Left ventricle myocardium inferior (tissue), 1 donor: ENCODE measurements around the gene PHLDB2. TPM values are rescaled to one million over a fixed set of nuclear protein-coding genes. Genes with fewer than 3 reads are reported as not detected.

ENCODE experiments used
- DNase-seq: peaks from one replicate; pipeline ENCODE4 v3.0.0-alpha.2; 2020
- H3K27ac ChIP-seq: fragments of 200-600 bp; replicated peaks from 2 replicates; pipeline ENCODE4 v1.8.0; 2021
- H3K27me3 ChIP-seq: fragments of 200-600 bp; 2 replicates; pipeline ENCODE4 v1.8.0; 2021; ENCODE audit warnings: low read depth
- H3K36me3 ChIP-seq: fragments of 200-600 bp; 2 replicates; pipeline ENCODE4 v1.8.0; 2021
- H3K4me1 ChIP-seq: fragments of 200-600 bp; 2 replicates; pipeline ENCODE4 v1.8.0; 2021
- H3K4me3 ChIP-seq: fragments of 200-600 bp; 2 replicates; pipeline ENCODE4 v1.8.0; 2021; ENCODE audit warnings: mild to moderate bottlenecking, moderate library complexity
- H3K9me3 ChIP-seq: fragments of 200-600 bp; replicated peaks from 2 replicates; pipeline ENCODE4 v1.8.0; 2021
- intact Hi-C: fragments of 100-400 bp; cut with micrococcal nuclease; formaldehyde crosslinking; loops from one replicate; pipeline ENCODE4 v1.11.0; 2022
- total RNA-seq: library from RNA; stranded (reverse); fragmentation: NEBNext Ultra II Directional; extraction: Animal tissue kit (Norgen Biotek cat#: 25700); gene quantifications from one replicate; pipeline ENCODE4 v1.2.1, GENCODE V29; 2021
- TF ChIP-seq, protein P1 (sequence below): fragments of 200-600 bp; IDR thresholded peaks from 2 replicates; pipeline ENCODE4 v1.8.0; 2021; ENCODE audit warnings: antibody characterized with exemption, mild to moderate bottlenecking, borderline replicate concordance
- donor health status: DM: no; HTN: yes; CAD: no; lungs with severe emphysema.

PHLDB2 gene
- total RNA-seq, 1 donor from 2014 or later: 89.3 TPM

DNA sequence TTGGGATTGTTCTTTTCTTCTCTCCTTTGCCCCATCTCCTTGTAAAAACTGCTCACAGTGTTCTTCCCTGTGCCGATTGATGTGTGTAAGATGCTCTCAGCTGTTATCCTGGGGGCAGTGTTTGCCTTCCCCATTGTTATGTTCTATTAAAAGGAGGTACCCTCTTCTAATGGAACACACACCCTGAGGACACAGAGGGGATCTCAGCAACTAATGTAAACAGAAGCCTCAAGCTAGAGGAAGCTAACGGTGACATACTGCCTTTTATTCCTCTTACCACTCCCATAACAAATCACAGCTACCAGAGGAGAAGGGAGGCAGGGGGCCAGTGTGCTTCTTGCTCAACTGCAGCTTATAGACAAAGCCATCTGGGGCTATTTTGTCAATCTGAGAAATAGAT lies 141.9 kb downstream of the PHLDB2 start:
- Histone ChIP-seq H3K27me3 (peaks cover 19% of the 10 kb centered on the region), H3K36me3 (no peaks in the 10 kb centered on the region), H3K4me1 (peaks cover 16% of the 10 kb centered on the region), H3K9me3 (no peaks in the 10 kb centered on the region), H3K27ac (no peak overlapping the region), H3K4me3 (no peak overlapping the region)
- no peak for DNase-seq
- TF ChIP-seq, protein P1, sequence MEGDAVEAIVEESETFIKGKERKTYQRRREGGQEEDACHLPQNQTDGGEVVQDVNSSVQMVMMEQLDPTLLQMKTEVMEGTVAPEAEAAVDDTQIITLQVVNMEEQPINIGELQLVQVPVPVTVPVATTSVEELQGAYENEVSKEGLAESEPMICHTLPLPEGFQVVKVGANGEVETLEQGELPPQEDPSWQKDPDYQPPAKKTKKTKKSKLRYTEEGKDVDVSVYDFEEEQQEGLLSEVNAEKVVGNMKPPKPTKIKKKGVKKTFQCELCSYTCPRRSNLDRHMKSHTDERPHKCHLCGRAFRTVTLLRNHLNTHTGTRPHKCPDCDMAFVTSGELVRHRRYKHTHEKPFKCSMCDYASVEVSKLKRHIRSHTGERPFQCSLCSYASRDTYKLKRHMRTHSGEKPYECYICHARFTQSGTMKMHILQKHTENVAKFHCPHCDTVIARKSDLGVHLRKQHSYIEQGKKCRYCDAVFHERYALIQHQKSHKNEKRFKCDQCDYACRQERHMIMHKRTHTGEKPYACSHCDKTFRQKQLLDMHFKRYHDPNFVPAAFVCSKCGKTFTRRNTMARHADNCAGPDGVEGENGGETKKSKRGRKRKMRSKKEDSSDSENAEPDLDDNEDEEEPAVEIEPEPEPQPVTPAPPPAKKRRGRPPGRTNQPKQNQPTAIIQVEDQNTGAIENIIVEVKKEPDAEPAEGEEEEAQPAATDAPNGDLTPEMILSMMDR: no peak
- intact Hi-C loops: no loop called here

DNA sequence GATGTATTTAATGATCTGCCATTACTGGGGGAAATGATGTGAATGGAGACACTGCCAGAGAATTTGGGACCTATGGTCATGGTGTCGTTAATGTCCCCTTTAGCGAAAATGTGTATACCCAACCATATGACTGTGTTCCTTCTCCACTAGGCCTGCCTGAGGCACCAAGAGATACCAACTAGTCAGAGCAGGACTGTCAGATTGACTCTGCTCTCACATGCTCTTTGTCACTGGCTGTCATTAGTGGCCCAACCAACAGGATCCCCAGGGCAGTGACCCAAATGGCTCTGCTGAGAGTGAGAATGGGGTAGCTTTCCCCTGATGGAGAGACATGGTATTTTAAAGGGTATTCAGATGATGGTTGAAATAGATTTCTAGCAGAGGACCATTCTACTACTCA lies 142.5 kb downstream of the PHLDB2 start:
- intact Hi-C loops: no loop called here
- TF ChIP-seq, protein P1: no peak
- Histone ChIP-seq H3K4me3 (no peak overlapping the region), H3K36me3 (no peaks in the 10 kb centered on the region), H3K27ac (no peak overlapping the region), H3K9me3 (no peaks in the 10 kb centered on the region), H3K4me1 (peaks cover 16% of the 10 kb centered on the region), H3K27me3 (peaks cover 19% of the 10 kb centered on the region)
- no peak for DNase-seq

DNA sequence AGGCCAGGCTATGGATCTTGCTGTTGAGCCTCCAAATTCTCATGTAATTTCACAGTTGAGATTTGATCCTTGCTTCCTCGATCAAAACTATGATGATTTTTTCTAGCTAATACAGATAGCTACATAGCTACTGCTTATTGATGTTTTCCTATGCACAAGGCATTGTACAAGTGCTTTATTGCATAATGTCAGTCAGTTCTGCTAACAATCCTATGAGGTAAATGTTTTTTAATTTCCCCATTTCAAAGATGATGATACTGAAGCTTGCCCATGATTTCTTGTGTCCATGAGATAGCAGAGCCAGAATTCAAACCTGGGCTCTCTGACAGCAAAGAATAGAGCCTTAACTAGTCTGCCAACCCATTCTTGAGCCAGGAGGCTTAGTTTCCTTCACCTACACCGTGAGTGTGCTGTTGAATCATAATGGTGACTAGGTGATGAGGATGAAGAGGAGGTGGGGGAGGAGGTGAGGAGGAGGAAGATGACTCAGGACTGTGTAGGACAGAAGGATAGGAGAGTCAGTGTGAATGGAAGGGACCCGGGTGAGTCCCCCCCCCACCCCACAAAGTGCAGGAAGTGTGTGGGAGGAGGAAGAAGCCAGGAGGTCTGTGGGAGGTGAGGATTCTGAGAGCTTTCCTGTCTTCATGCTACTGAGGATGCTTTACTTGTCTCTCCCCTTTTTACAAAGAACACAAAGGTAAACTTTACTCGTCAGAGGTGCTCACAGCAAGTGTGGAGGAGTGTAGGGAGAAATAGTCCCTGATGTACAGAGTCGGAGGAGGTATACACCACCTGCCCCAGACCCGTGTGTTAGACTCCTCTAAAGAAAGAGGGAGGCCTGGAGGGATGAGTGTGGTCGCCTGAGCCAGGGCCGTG lies 143.3 kb downstream of the PHLDB2 start:
- Histone ChIP-seq H3K4me1 (peaks cover 20% of the 10 kb centered on the region), H3K27ac (no peak overlapping the region), H3K36me3 (no peaks in the 10 kb centered on the region), H3K4me3 (no peak overlapping the region), H3K27me3 (peaks cover 19% of the 10 kb centered on the region), H3K9me3 (no peaks in the 10 kb centered on the region)
- TF ChIP-seq, protein P1: no peak
- no peak for DNase-seq
- intact Hi-C loops: no loop called here

DNA sequence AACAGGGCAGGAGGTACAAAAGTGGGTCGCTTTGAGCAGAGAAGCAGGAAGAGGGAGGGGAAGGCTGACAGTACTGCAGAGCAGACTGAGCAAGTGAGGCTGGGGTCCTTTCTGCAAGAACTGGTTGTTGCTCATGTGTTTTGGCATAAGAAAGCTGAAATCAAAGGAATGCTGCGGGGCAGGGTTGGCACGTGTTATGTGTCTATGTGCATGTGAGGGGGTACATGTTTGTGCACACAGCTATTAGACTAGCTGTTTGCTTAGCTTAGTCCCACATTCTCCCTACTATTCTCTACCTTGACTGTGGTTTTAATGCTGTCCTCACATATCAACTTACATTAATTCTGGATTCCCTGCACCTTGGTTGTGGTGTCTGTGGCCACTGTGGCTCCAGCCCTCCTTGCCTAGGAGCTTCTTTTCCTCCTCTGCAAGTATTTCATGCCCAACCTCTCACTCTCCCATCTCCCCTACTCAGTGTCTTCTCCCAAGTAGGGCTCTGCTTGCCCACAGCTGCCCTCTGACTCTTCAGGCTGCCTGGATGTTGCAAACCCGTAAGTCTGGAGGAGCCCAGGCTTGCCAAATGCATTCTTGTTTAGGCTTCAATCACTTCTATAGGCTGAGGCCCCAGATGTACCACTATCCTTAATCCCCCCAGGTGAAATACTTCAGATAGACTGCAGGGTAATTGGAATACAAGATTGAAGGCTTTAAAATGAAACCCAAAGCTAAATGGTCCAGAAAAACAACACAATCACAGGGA lies 144.4 kb downstream of the PHLDB2 start:
- Histone ChIP-seq H3K9me3 (no peaks in the 10 kb centered on the region), H3K4me3 (no peak overlapping the region), H3K27ac (no peak overlapping the region), H3K4me1 (peaks cover 29% of the 10 kb centered on the region), H3K27me3 (peaks cover 19% of the 10 kb centered on the region), H3K36me3 (no peaks in the 10 kb centered on the region)
- TF ChIP-seq, protein P1: no peak
- intact Hi-C loops: no loop called here
- DNase-seq: no peak

DNA sequence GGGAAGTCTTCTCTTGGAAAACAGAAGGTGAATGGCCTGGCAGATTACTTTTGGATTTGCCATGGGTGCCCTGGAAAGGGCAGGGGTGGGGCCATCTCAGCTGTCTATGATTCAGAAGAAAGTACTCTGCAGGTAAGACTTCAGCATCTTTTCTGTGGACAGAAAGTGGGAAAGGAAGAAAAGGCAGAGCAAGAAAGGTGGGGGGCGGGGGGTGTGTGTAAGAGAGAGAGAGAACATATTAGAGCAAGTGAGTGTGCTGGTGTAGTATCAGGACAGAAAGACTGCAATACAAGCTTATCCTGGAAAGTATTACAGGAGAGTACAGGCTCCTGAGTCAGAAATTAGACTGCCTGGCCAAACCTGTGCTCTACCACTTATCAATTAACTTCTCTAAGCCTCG lies 145.1 kb downstream of the PHLDB2 start:
- peaks cover 19% of the 10 kb centered on the region for H3K27me3 ChIP-seq
- H3K4me3 ChIP-seq: no peak overlapping the region
- TF ChIP-seq, protein P1: no peak
- H3K36me3 ChIP-seq: no peaks in the 10 kb centered on the region
- H3K9me3 ChIP-seq: no peaks in the 10 kb centered on the region
- intact Hi-C loops: no loop called here
- no peak overlapping the region for H3K27ac ChIP-seq
- peaks cover 23% of the 10 kb centered on the region for H3K4me1 ChIP-seq
- DNase-seq: no peak
